HG02840 (cell line): ENCODE data around the gene MMGT1.

ENCODE experiments used
- ATAC-seq: cut with Tn5 transposase; IDR thresholded peaks from one replicate; pipeline ENCODE4 v1.9.1; 2021; ENCODE audit warnings: mild to moderate bottlenecking, moderate library complexity, moderate number of reproducible peaks; ENCODE audit not compliant: unreplicated experiment, low FRiP score

The MMGT1 gene

GRCh38 chrX:135973548-135974278 lies at the start of gene MMGT1:
Gene MMGT1, minus strand, starts transcription at chrX:135973988. Its CDS starts 313 bp downstream, at chrX:135973675.
- ATAC-seq, result peak; percentile 78

GRCh38 chrX:136021903-136022302 lies 48.1 kb upstream of the MMGT1 start:
- ATAC-seq, result no peak

GRCh38 chrX:136021160-136021559 lies 47.4 kb upstream of the MMGT1 start:
- peak; percentile 72 for ATAC-seq

GRCh38 chrX:136019226-136019625 lies 45.4 kb upstream of the MMGT1 start:
- ATAC-seq, result no peak

- no peak for ATAC-seq
These were observed 43.1 kb upstream of the MMGT1 start for GRCh38 chrX:136016881-136017280.

GRCh38 chrX:136015016-136015415 lies 41.2 kb upstream of the MMGT1 start:
- no peak for ATAC-seq

- no peak for ATAC-seq
These were observed 14.5 kb upstream of the MMGT1 start for GRCh38 chrX:135988245-135988644.

- ATAC-seq, result no peak
These were observed 12.2 kb upstream of the MMGT1 start for GRCh38 chrX:135985973-135986310.

- ATAC-seq, result peak; percentile 84
These were observed 11.6 kb upstream of the MMGT1 start, which contains the start of gene SLC9A6 for GRCh38 chrX:135985157-135985972. Gene SLC9A6, plus strand, starts transcription at chrX:135985435. Its CDS starts 224 bp downstream, at chrX:135985659.

GRCh38 chrX:135984791-135985156 lies 11.0 kb upstream of the MMGT1 start:
- peak; percentile 26 for ATAC-seq

GRCh38 chrX:135984256-135984655 lies 10.5 kb upstream of the MMGT1 start:
- no peak for ATAC-seq

- ATAC-seq, result no peak
These were observed 9.1 kb upstream of the MMGT1 start for GRCh38 chrX:135982860-135983259.

GRCh38 chrX:135981668-135982067 lies 7.9 kb upstream of the MMGT1 start:
- ATAC-seq, result no peak

- ATAC-seq, result no peak
These were observed 7.2 kb upstream of the MMGT1 start for GRCh38 chrX:135981010-135981409.

GRCh38 chrX:135977611-135978010 lies 3.8 kb upstream of the MMGT1 start:
- ATAC-seq, result no peak

- no peak for ATAC-seq
These were observed 1.6 kb upstream of the MMGT1 start for GRCh38 chrX:135975421-135975820.

- ATAC-seq, result no peak
These were observed 580 bp upstream of the MMGT1 start for GRCh38 chrX:135974279-135974856.

- no peak for ATAC-seq
These were observed 702 bp downstream of the MMGT1 start for GRCh38 chrX:135973025-135973547.

- ATAC-seq, result no peak
These were observed 22.5 kb downstream of the MMGT1 start for GRCh38 chrX:135951291-135951690.

GRCh38 chrX:135944486-135944885 lies 29.3 kb downstream of the MMGT1 start:
- no peak for ATAC-seq
